ENCODE results near the gene DHX8.

GRCh38 chr17:43536236-43536992 is 52.6 kb downstream of the DHX8 start:
- no peak for TF ChIP-seq CTCF (IDR thresholded peaks at IDR 0.05)
- TF ChIP-seq POLR2A (IDR thresholded peaks at IDR 0.05): no peak

Data from thyroid gland (tissue), 4 donors.